ENCODE measurements around the gene SH3D19. TPM values are rescaled to one million over a fixed set of nuclear protein-coding genes. Genes with fewer than 3 reads are reported as not detected.

SH3D19 gene
- total RNA-seq, 1 donor from 2014 or later = 110 TPM

GRCh38 chr4:151359576-151359975 lies 34.2 kb upstream of the SH3D19 start:
- Histone ChIP-seq H3K27ac (no peak overlapping the region), H3K4me1 (no peaks in the 10 kb centered on the region), H3K4me3 (no peak overlapping the region), H3K27me3 (no peaks in the 10 kb centered on the region), H3K36me3 (no peaks in the 10 kb centered on the region), H3K9me3 (no peaks in the 10 kb centered on the region)
- no peak for DNase-seq (ENCODE audit: low spot score in 2 of 2)
- no peak for TF ChIP-seq CTCF (IDR thresholded peaks at IDR 0.05)
- intact Hi-C loops (cut with DNase I) = no loop called here

- Histone ChIP-seq H3K27ac (no peak overlapping the region), H3K4me3 (no peak overlapping the region), H3K36me3 (no peaks in the 10 kb centered on the region), H3K4me1 (no peaks in the 10 kb centered on the region), H3K9me3 (no peaks in the 10 kb centered on the region), H3K27me3 (no peaks in the 10 kb centered on the region)
- TF ChIP-seq CTCF (IDR thresholded peaks at IDR 0.05) = no peak
- intact Hi-C loops (cut with DNase I) = no loop called here
- no peak for DNase-seq (ENCODE audit: low spot score in 2 of 2)
These were observed 32.9 kb upstream of the SH3D19 start for GRCh38 chr4:151358266-151358665.

- intact Hi-C loops (cut with DNase I) = no loop called here
- H3K9me3 ChIP-seq = no peaks in the 10 kb centered on the region
- TF ChIP-seq CTCF (IDR thresholded peaks at IDR 0.05) = no peak
- no peak overlapping the region for H3K27ac ChIP-seq
- H3K4me1 ChIP-seq = no peaks in the 10 kb centered on the region
- no peaks in the 10 kb centered on the region for H3K36me3 ChIP-seq
- DNase-seq (ENCODE audit: low spot score in 2 of 2) = no peak
- no peak overlapping the region for H3K4me3 ChIP-seq
- H3K27me3 ChIP-seq = no peaks in the 10 kb centered on the region
These were observed 31.1 kb upstream of the SH3D19 start for GRCh38 chr4:151356510-151356909.

- Histone ChIP-seq H3K9me3 (no peaks in the 10 kb centered on the region), H3K36me3 (no peaks in the 10 kb centered on the region), H3K27ac (no peak overlapping the region), H3K4me3 (no peak overlapping the region), H3K27me3 (no peaks in the 10 kb centered on the region), H3K4me1 (no peaks in the 10 kb centered on the region)
- no peak for DNase-seq (ENCODE audit: low spot score in 2 of 2)
- TF ChIP-seq CTCF (IDR thresholded peaks at IDR 0.05) = no peak
- intact Hi-C loops (cut with DNase I) = no loop called here
These were observed 29.8 kb upstream of the SH3D19 start for GRCh38 chr4:151355155-151355554.

- TF ChIP-seq CTCF (IDR thresholded peaks at IDR 0.05) = no peak
- Histone ChIP-seq H3K4me1 (no peaks in the 10 kb centered on the region), H3K36me3 (no peaks in the 10 kb centered on the region), H3K9me3 (no peaks in the 10 kb centered on the region), H3K27ac (no peak overlapping the region), H3K27me3 (no peaks in the 10 kb centered on the region), H3K4me3 (no peak overlapping the region)
- no peak for DNase-seq (ENCODE audit: low spot score in 2 of 2)
- intact Hi-C loops (cut with DNase I) = no loop called here
These were observed 22.3 kb upstream of the SH3D19 start for GRCh38 chr4:151347490-151348235.

- Histone ChIP-seq H3K27me3 (no peaks in the 10 kb centered on the region), H3K4me1 (no peaks in the 10 kb centered on the region), H3K27ac (no peak overlapping the region), H3K4me3 (no peak overlapping the region), H3K9me3 (no peaks in the 10 kb centered on the region), H3K36me3 (no peaks in the 10 kb centered on the region)
- DNase-seq (ENCODE audit: low spot score in 2 of 2) = no peak
- intact Hi-C loops (cut with DNase I) = no loop called here
- no peak for TF ChIP-seq CTCF (IDR thresholded peaks at IDR 0.05)
These were observed 19.5 kb upstream of the SH3D19 start for GRCh38 chr4:151344948-151345347.
